ENCODE measurements around the gene GKN2.

Gene GKN2, protein sequence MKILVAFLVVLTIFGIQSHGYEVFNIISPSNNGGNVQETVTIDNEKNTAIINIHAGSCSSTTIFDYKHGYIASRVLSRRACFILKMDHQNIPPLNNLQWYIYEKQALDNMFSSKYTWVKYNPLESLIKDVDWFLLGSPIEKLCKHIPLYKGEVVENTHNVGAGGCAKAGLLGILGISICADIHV

GRCh38 chr2:68952887-68953521 lies at the start of gene GKN2:
Gene GKN2, minus strand, starts transcription at chr2:68952893. Its CDS starts 32 bp downstream, at chr2:68952861.
- no peak for DNase-seq (ENCODE audit: low read depth)

GRCh38 chr2:69001879-69002278 lies 49.2 kb upstream of the GKN2 start:
- no peak for DNase-seq (ENCODE audit: low read depth)

DNA sequence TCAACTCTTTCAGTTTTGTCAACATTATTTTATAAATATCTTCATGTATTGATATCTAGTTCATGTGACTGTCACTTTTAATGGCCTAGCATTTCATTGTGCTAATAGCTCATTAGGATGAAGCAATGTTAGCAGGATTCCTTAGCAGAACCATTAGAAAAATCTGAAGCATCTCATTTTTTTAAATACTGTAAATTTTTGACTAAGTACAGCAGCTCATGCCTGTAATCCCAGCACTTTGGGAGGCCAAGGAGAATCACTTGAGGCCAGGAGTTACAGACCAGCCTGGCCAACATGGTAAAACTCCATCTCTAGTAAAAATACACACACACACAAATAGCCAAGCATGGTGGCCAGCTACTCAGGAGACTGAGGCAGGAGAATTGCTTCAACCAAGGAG lies 44.7 kb upstream of the GKN2 start:
- no peak for DNase-seq (ENCODE audit: low read depth)

DNA sequence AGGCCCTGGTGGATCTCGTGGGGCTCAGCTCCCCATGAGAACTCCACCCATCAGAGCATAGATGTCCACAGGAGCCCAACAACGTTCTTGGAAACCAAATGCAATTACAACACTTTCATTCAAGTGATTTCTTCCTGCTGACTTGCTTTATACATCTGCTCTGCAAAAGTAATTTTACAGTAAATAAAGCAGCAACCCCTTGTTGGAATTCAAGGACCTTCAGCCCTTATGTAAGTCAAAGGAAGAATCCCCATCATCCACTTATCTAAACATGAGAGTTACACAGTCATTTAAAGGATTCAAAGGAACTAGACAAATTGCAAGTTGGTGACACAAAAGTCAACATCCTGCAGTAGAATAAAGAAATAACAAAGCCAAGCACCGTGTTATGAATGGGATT lies 43.2 kb upstream of the GKN2 start:
- DNase-seq (ENCODE audit: low read depth), result no peak

DNA sequence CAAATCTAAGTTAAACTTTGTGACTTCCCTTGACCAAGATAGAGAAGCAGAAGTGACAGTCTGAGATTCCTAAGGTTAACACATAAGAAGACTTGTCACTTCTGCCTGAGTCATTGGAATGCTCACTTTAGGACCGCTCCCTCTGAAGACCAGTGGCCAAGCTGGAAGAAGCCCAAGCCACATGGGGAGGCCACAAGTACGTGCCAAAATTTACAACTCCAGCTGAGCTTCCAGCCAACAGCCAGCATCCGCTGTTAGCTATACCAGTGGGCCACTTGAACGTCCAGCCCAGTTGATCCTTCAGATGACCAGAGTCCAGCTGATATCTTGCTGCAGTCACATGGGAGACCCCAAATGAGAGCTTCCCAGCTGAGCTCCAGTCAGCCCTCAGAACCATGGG lies 42.2 kb upstream of the GKN2 start:
- DNase-seq (ENCODE audit: low read depth), result no peak

DNA sequence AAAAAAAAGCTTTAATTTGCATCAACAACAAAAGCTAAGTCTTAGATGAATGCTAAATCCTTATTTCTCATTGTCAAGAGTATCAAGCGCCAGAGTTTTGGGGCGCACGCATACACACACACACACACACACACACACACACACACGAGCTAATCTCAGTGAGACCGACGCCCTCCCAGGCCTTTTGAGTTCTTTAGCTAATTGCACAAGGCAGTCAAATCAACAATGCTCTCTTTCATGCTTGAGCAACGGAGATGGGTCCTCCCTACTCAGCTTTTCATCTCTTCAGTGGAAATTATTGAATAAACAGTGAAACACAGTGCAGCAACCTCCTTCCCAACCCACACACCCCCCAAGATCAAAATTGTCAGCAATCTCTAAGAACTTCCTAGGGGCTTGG lies 41.0 kb upstream of the GKN2 start:
- DNase-seq (ENCODE audit: low read depth), result no peak

GRCh38 chr2:68992933-68993332 lies 40.2 kb upstream of the GKN2 start:
- no peak for DNase-seq (ENCODE audit: low read depth)

- no peak for DNase-seq (ENCODE audit: low read depth)
Observed at GRCh38 chr2:68992341-68992740, 39.6 kb upstream of the GKN2 start.

DNA sequence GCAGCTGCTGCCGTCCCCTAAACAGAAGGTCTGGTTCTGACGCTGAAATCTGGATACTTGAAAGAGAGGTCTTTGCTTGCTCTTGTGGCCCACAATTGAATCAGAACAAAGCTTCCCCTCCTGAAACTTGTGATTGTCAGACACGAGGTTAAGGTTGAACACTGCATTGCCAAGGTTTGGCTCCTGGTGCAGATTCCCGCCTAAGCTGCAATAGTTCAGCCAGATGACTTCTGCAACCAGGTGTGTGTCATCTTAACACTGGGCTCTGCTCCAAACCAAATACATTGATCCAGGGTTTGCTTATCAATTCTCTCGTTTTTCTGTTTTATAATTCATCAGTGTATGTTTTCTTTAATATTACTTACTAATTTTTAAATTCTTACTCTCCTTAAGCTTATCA lies 36.3 kb upstream of the GKN2 start:
- no peak for DNase-seq (ENCODE audit: low read depth)

DNA sequence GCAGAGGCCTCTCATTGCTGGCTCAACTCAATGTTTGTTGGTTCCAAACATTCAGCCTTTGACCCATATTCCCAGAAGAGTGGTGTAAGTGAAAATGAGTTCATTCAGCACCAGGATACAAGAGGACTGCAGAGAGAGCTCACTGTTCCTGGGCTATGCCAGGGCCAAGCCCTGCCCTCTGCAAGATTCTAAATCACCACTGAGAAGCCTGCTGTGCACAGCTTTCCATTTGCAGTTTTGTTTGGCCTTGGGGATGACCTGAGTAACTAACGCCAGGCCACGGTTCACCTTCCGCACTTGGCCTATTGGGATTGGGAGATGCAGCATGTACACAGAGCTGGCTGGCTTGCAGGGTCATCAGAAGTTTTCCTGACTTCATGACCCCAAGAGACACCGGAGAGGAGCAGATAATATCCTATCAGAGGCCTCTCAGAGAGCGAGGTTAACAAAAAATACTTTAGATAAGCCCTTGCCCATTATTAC lies 34.4 kb upstream of the GKN2 start:
- DNase-seq (ENCODE audit: low read depth), result no peak

GRCh38 chr2:68980956-68981355 lies 28.3 kb upstream of the GKN2 start:
- DNase-seq (ENCODE audit: low read depth), result no peak

DNA sequence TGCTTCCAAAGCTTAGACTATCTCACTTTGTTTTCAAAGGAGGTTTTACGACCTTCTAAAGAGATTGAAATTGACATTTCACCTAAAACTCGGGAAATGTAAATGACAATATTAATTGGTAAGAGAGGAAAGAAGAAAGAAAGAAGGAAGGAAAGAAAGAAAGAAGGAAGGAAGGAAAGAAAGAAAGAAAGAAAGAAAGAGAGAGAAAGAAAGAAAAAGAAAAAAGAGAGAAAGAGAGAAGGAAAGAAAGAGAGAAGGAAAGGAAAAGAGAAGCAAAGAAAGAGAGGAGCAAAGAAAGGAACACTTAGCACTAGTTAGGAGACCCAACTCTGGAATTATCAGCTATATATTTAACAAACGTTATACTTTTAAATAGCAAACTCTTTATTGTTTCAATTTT lies 25.4 kb upstream of the GKN2 start:
- DNase-seq (ENCODE audit: low read depth), result no peak

GRCh38 chr2:68977453-68977852 lies 24.8 kb upstream of the GKN2 start:
- no peak for DNase-seq (ENCODE audit: low read depth)

DNA sequence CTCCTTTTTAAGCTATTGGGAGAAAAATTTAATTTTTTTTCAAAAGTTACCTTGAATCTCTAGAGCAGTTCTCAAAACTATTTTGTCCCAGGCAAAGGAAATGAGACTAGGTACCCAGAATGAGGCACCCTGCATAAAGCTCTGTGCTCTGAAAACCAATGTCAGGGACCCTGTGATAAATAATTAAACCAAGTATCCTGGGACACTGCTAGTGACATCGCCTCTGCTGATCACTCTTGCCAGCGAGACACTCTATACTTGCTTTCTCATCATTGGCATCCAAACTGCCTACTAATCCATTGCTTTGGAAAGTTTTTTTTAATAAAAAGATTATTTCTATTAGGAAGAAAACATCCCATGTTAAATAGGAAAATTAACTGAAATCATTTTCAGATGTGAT lies 23.2 kb upstream of the GKN2 start:
- no peak for DNase-seq (ENCODE audit: low read depth)

- no peak for DNase-seq (ENCODE audit: low read depth)
Observed at GRCh38 chr2:68974946-68975665, 22.4 kb upstream of the GKN2 start.

GRCh38 chr2:68974251-68974650 lies 21.6 kb upstream of the GKN2 start, which contains the start of gene GKN1:
Gene GKN1, plus strand, starts transcription at chr2:68974636. Its CDS starts 42 bp downstream, at chr2:68974678.
- no peak for DNase-seq (ENCODE audit: low read depth)

- DNase-seq (ENCODE audit: low read depth), result no peak
Observed at GRCh38 chr2:68971591-68972231, 19.0 kb upstream of the GKN2 start.

DNA sequence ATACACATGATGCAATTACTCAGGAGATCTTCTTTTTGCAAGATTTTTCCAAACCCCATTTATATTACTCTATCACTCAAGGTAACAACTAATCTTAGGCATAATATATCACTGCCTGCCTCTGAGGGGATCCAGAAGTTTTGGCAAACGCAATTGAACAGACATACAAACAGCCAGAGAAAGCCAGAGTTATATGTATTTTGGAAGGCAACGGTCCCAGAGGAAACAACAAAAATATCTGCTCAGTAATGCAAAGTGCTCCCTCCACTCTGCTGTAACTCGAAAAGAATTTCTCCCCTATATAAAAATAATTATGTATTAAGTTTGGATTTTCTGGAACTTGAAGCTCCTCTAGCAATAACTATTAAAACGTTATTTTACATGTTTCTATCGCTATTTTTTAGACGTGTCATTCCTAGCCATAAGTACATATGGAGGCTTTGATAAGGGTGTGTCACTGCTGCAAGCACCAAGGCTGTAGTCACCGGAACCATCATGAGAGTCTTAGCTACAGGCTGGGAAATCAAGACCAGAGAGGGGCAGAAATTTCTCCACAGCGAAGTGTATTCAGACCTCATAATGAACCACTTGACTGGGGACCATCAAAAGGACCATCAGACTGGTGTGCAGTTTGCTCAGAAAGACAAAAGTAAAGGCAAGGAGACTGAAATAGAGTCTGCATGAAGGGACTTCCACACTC lies 18.0 kb upstream of the GKN2 start:
- DNase-seq (ENCODE audit: low read depth), result no peak

DNA sequence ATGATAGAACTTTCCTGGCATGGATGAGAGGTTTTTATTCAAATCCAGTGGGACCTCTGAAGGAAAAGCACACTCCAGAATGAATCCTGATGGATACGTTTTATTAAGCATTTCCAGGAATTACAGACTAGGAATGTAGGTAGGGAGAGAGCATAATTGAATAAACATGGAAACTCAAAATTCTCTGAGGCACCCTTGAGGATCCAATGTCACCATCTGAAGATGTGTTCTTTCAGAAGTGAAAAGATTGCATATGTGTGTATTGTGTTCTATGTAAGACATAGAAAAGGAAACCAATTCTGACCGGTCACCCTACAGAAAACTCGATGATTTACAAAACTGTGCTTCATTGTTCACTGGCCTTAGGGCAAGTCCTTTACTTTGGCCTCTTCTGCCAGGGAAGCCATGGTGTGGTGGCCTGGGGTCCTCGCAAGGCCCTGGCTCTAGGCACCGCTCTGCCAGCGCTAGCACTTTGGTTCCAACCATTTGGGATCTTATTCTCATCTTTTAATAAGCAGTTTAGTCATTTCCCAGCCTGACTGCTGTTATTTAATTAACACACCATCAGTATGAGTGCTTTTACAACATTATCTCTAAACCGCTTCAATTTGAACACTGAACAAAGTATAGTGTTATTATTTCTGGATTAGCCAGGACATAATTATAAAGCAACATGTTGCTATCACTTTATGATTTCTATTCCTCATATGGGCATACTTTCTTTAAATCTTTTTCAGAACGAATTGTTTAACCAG lies 17.2 kb upstream of the GKN2 start:
- no peak for DNase-seq (ENCODE audit: low read depth)

DNA sequence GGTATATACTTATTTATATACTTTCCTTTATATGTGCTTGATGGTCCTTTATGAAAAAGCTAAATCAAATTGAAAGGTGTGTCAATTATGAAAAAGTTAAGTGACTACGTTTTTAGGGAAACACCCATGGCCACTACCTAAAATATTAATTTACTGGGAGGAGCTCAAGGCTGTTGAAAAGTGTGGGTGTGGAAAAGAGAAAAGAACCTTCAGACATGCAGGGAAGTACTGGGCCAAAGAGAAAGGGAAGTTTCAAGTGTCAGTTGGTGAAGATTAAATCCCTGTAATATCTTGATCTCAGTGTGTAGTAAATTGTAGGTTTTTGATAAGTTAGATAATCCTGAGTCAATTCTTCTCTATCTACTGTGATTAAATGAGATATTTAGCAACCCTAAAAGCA lies 15.5 kb upstream of the GKN2 start:
- DNase-seq (ENCODE audit: low read depth), result no peak

- DNase-seq (ENCODE audit: low read depth), result no peak
Observed at GRCh38 chr2:68964282-68964681, 11.6 kb upstream of the GKN2 start.
